Tibial nerve (tissue), 4 donors: ENCODE data around the gene PAPOLA.

ENCODE experiments used
- EP300 ChIP-seq, 2 donors: sonication (generic); formaldehyde crosslinking; IDR thresholded peaks; one replicate each; pipeline ENCODE4 v1.6.1; 2017; ENCODE audit warnings: antibody characterized with exemption in 2 of 2, mild to moderate bottlenecking in 1 of 2
- POLR2A ChIP-seq, 2 donors: fragments of 450-650 bp; IDR thresholded peaks; one replicate each; pipeline ENCODE4 v1.6.1; 2017; ENCODE audit warnings: antibody characterized with exemption in 2 of 2, mild to moderate bottlenecking in 2 of 2, moderate library complexity in 2 of 2
- TF ChIP-seq, protein P1 (sequence below), 5 experiments: fragments of 200-600 bp in 3 of 5; fragments of 450-650 bp in 2 of 5; sonication (generic) in 3 of 5; IDR thresholded peaks; one replicate each; pipeline ENCODE4 v1.5.1; 2016 to 2019; ENCODE audit warnings: antibody characterized with exemption in 5 of 5, mild to moderate bottlenecking in 3 of 5, moderate library complexity in 2 of 5

DNA sequence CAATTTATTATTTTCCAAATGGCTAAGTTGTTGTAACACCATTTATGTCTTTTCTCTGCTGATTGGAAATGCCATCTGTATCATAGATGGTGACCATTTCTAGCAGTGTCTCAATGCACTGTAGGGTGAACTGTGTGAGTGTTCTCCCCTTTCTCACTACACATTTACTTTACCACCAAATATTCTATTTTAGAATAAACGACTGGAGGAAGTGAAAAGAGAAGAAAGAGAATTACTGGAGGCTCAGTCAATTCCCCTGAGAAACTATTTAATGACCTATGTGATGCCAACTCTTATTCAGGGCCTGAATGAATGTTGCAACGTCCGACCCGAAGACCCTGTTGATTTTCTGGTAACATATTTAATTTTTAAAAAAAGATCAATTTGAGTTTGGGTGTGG, 15.5 kb upstream of the PAPOLA start:
- TF ChIP-seq, protein P1, sequence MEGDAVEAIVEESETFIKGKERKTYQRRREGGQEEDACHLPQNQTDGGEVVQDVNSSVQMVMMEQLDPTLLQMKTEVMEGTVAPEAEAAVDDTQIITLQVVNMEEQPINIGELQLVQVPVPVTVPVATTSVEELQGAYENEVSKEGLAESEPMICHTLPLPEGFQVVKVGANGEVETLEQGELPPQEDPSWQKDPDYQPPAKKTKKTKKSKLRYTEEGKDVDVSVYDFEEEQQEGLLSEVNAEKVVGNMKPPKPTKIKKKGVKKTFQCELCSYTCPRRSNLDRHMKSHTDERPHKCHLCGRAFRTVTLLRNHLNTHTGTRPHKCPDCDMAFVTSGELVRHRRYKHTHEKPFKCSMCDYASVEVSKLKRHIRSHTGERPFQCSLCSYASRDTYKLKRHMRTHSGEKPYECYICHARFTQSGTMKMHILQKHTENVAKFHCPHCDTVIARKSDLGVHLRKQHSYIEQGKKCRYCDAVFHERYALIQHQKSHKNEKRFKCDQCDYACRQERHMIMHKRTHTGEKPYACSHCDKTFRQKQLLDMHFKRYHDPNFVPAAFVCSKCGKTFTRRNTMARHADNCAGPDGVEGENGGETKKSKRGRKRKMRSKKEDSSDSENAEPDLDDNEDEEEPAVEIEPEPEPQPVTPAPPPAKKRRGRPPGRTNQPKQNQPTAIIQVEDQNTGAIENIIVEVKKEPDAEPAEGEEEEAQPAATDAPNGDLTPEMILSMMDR (IDR thresholded peaks at IDR 0.05): no peak
- TF ChIP-seq POLR2A (IDR thresholded peaks at IDR 0.05) (no peak), EP300 (IDR thresholded peaks at IDR 0.05) (no peak)
